GM18907 (cell line): ENCODE results near the gene NUDT16.

Experiments used
- ATAC-seq: cut with Tn5 transposase; IDR thresholded peaks from one replicate; pipeline ENCODE4 v1.9.1; 2021; ENCODE audit warnings: mild to moderate bottlenecking, moderate library complexity; ENCODE audit not compliant: unreplicated experiment

The NUDT16 gene

GRCh38 chr3:131435000-131435399 lies 53.4 kb downstream of the NUDT16 start:
- ATAC-seq, result no peak
